ENCODE data around the gene BMP6. TPM values are rescaled to one million over a fixed set of nuclear protein-coding genes. Genes with fewer than 3 reads are reported as not detected.

The BMP6 gene
- total and polyA plus RNA-seq, 2 donors (not counting 3 experiments of a cell fraction or from before 2014, with no cell fraction given), result 221 to 276 TPM

- Histone ChIP-seq H3K9me3 (replicated peaks; ENCODE audit: control insufficient read depth, insufficient read depth, low read length) (no peaks in the 10 kb centered on the region), H3K4me2 (ENCODE audit: insufficient read depth, low read length) (no peak overlapping the region), H3K27me3 (ENCODE audit: control insufficient read depth in 2 of 2, insufficient read depth in 2 of 2, low read length in 2 of 2) (no peaks in the 10 kb centered on the region), H4K20me1 (replicated peaks; ENCODE audit: control insufficient read depth, extremely low read depth, insufficient read depth, low read length) (peaks cover 49% of the 10 kb centered on the region), H3K36me3 (ENCODE audit: control insufficient read depth in 2 of 2, extremely low read depth in 1 of 2, insufficient read depth in 2 of 2, low read length in 2 of 2) (peaks cover 1 to 8% of the 10 kb centered on the region in 2 experiments), H3K79me2 (ENCODE audit: control insufficient read depth, insufficient read depth, low read length) (peaks cover 100% of the 10 kb centered on the region), H3K4me3 (replicated peaks in 1 of 3; ENCODE audit: insufficient read depth in 1 of 3, low read depth in 1 of 3, low read length in 3 of 3) (no peak overlapping the region), H3K9ac (replicated peaks; ENCODE audit: extremely low read depth, insufficient read depth, low read length) (no peak overlapping the region), H2AFZ (ENCODE audit: low read depth, low read length) (no peak overlapping the region), H3K4me1 (ENCODE audit: control insufficient read depth, extremely low read depth, insufficient read depth, low read length) (peaks cover 24% of the 10 kb centered on the region), H3K27ac (ENCODE audit: insufficient read depth, low read depth, low read length) (no peak overlapping the region), H3K9me1 (replicated peaks; ENCODE audit: control insufficient read depth, extremely low read depth, insufficient read depth, low read length) (no peaks in the 10 kb centered on the region)
- dilution Hi-C loops (cut with MboI; ENCODE audit: extremely low pct_ligation_motif_present, low sequenced_read_pairs) (no loop called here), intact Hi-C loops (cut with micrococcal nuclease) (no loop called here)
- BruUV-seq (replicated peaks), result no TSS peak
- TF ChIP-seq POLR2AphosphoS5 (IDR thresholded peaks at IDR 0.05; ENCODE audit: insufficient read depth, low read depth, low read length), result peak; percentile 13
- no peak for TF ChIP-seq CTCF (IDR thresholded peaks at IDR 0.05; ENCODE audit: extremely low read depth in 1 of 2, insufficient read depth in 1 of 2, low read depth in 1 of 2, low read length in 2 of 2)
- TF ChIP-seq GATA2 (IDR thresholded peaks at IDR 0.05; ENCODE audit: insufficient read depth, insufficient read length, low read depth, low read length), result no peak
- ChIA-PET CTCF (no interaction called here), POLR2A (no interaction called here)
- no peak for FAIRE-seq
- peak; percentile 25 for DNase-seq (ENCODE audit: low read depth, low spot score)
Measured at GRCh38 chr6:7787137-7787608, 61.3 kb downstream of the BMP6 start.

DNA sequence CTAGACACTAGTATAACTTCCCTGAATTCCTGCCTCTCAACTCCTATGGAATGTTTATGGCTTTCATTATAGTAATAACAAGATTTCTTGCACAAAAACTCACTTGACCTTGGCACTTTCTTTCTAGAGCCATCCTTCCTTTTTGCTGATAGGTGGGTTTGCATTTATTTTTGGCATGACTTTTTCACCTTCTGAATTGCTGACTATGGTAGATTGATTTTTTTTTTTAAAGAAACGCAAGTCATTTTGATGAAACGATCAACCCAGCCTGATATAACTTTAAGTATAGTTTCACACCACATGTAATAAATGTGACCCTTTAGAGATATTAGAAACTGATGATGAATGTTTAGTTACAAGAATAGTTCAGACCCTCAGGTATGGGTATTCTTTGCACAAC is 61.8 kb downstream of the BMP6 start:
- no peak for TF ChIP-seq MYC (IDR thresholded peaks at IDR 0.05; ENCODE audit: low read depth, low read length)
- no peak for TF ChIP-seq GATA2 (IDR thresholded peaks at IDR 0.05; ENCODE audit: insufficient read depth, insufficient read length, low read depth, low read length)
- TF ChIP-seq POLR2AphosphoS5 (IDR thresholded peaks at IDR 0.05; ENCODE audit: insufficient read depth, low read depth, low read length), result no peak
- TF ChIP-seq FOS (IDR thresholded peaks at IDR 0.05; ENCODE audit: borderline replicate concordance, insufficient read depth, low read length), result no peak
- TF ChIP-seq MAX (IDR thresholded peaks at IDR 0.05; ENCODE audit: insufficient read depth, insufficient read length), result no peak
- no peak for TF ChIP-seq EZH2 (IDR thresholded peaks at IDR 0.05; ENCODE audit: borderline replicate concordance, low read depth, low read length, severe bottlenecking)
- no peak for TF ChIP-seq CTCF (IDR thresholded peaks at IDR 0.05; ENCODE audit: extremely low read depth in 1 of 2, insufficient read depth in 1 of 2, low read depth in 1 of 2, low read length in 2 of 2)
- no peak for TF ChIP-seq POLR2A (IDR thresholded peaks at IDR 0.05; ENCODE audit: low read depth, low read length)
- TF ChIP-seq JUN (IDR thresholded peaks at IDR 0.05; ENCODE audit: borderline replicate concordance, insufficient read depth, insufficient read length, low read depth), result no peak
- Histone ChIP-seq H3K36me3 (ENCODE audit: control insufficient read depth in 2 of 2, extremely low read depth in 1 of 2, insufficient read depth in 2 of 2, low read length in 2 of 2) (peaks cover 4 to 11% of the 10 kb centered on the region in 2 experiments), H3K27me3 (ENCODE audit: control insufficient read depth in 2 of 2, insufficient read depth in 2 of 2, low read length in 2 of 2) (no peaks in the 10 kb centered on the region), H3K4me3 (replicated peaks in 1 of 3; ENCODE audit: insufficient read depth in 1 of 3, low read depth in 1 of 3, low read length in 3 of 3) (no peak overlapping the region), H3K9me3 (replicated peaks; ENCODE audit: control insufficient read depth, insufficient read depth, low read length) (no peaks in the 10 kb centered on the region), H4K20me1 (replicated peaks; ENCODE audit: control insufficient read depth, extremely low read depth, insufficient read depth, low read length) (peaks cover 51% of the 10 kb centered on the region), H3K4me1 (ENCODE audit: control insufficient read depth, extremely low read depth, insufficient read depth, low read length) (peaks cover 19% of the 10 kb centered on the region), H3K4me2 (ENCODE audit: insufficient read depth, low read length) (no peak overlapping the region), H3K27ac (ENCODE audit: insufficient read depth, low read depth, low read length) (no peak overlapping the region), H3K79me2 (ENCODE audit: control insufficient read depth, insufficient read depth, low read length) (peaks cover 100% of the 10 kb centered on the region), H3K9ac (replicated peaks; ENCODE audit: extremely low read depth, insufficient read depth, low read length) (no peak overlapping the region), H2AFZ (ENCODE audit: low read depth, low read length) (no peak overlapping the region), H3K9me1 (replicated peaks; ENCODE audit: control insufficient read depth, extremely low read depth, insufficient read depth, low read length) (no peaks in the 10 kb centered on the region)
- dilution Hi-C loops (cut with MboI; ENCODE audit: extremely low pct_ligation_motif_present, low sequenced_read_pairs) (no loop called here), intact Hi-C loops (cut with micrococcal nuclease) (no loop called here)
- FAIRE-seq (no peak), DNase-seq (ENCODE audit: low read depth, low spot score) (no peak)
- ChIA-PET CTCF (no interaction called here), POLR2A (no interaction called here)
- BruUV-seq (replicated peaks), result no TSS peak

Measured in endothelial cell of umbilical vein (primary cell).